ENCODE measurements around the gene LILRA6. TPM values are rescaled to one million over a fixed set of nuclear protein-coding genes. Genes with fewer than 3 reads are reported as not detected.
"Not testable (repeated sequence)": the region's sequence is repeated elsewhere in the genome, so short reads cannot be mapped to it uniquely, and the experiment has no call there.

The LILRA6 gene
- total RNA-seq, 1 donor = not detected

DNA sequence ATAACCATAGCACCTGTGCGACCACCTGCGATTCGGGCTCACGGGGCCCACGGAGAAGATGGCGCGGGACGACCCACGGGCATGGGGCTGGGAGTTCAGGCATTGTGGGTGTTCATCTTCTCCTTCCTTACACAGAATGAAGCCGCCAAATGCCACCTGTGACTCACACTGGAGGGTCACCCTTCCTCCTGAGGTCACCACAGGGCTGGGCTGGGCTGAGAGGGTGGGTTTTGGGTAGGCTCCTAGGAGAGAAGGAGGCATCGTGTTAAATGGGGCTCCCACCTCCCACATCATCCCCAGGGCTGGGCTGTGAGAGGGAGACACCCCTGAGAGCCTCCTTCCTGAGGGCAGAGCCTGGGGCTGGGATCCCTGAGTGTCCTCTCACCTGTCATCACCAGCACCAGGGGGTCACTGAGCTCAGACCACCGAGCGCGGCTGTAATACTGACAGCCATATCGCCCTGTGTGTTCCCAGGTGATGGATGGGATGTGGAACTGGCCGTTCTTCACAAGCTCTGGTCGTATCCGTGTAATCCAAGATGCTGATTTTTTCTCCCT is 36.9 kb upstream of the LILRA6 start:
- H3K27ac ChIP-seq (ENCODE audit: low read depth, low read length) = no peak overlapping the region
- peak; percentile 11 for DNase-seq (ENCODE audit: insufficient read length, low spot score, missing footprints)
- no peaks in the 10 kb centered on the region for H3K79me2 ChIP-seq (ENCODE audit: insufficient read depth, low read length)
- no peak overlapping the region for H3K4me2 ChIP-seq (ENCODE audit: insufficient read depth, low read length)
- no peaks in the 10 kb centered on the region for H3K9me3 ChIP-seq (ENCODE audit: low read depth, low read length)
- peaks cover 4% of the 10 kb centered on the region for H3K27me3 ChIP-seq (ENCODE audit: insufficient read depth, low read length)
- H4K20me1 ChIP-seq (ENCODE audit: insufficient read depth, low read length) = no peaks in the 10 kb centered on the region
- H3K4me1 ChIP-seq (ENCODE audit: insufficient read depth, low read length) = no peaks in the 10 kb centered on the region
- no peak overlapping the region for H3K4me3 ChIP-seq (ENCODE audit: insufficient read depth, low read length)
- no peaks in the 10 kb centered on the region for H3K36me3 ChIP-seq (ENCODE audit: insufficient read depth, low read length)
- H2AFZ ChIP-seq (ENCODE audit: low read length) = no peak overlapping the region
- TF ChIP-seq, protein P1, sequence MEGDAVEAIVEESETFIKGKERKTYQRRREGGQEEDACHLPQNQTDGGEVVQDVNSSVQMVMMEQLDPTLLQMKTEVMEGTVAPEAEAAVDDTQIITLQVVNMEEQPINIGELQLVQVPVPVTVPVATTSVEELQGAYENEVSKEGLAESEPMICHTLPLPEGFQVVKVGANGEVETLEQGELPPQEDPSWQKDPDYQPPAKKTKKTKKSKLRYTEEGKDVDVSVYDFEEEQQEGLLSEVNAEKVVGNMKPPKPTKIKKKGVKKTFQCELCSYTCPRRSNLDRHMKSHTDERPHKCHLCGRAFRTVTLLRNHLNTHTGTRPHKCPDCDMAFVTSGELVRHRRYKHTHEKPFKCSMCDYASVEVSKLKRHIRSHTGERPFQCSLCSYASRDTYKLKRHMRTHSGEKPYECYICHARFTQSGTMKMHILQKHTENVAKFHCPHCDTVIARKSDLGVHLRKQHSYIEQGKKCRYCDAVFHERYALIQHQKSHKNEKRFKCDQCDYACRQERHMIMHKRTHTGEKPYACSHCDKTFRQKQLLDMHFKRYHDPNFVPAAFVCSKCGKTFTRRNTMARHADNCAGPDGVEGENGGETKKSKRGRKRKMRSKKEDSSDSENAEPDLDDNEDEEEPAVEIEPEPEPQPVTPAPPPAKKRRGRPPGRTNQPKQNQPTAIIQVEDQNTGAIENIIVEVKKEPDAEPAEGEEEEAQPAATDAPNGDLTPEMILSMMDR (IDR thresholded peaks at IDR 0.05; ENCODE audit: extremely low read depth, low read depth, low read length) = no peak

DNA sequence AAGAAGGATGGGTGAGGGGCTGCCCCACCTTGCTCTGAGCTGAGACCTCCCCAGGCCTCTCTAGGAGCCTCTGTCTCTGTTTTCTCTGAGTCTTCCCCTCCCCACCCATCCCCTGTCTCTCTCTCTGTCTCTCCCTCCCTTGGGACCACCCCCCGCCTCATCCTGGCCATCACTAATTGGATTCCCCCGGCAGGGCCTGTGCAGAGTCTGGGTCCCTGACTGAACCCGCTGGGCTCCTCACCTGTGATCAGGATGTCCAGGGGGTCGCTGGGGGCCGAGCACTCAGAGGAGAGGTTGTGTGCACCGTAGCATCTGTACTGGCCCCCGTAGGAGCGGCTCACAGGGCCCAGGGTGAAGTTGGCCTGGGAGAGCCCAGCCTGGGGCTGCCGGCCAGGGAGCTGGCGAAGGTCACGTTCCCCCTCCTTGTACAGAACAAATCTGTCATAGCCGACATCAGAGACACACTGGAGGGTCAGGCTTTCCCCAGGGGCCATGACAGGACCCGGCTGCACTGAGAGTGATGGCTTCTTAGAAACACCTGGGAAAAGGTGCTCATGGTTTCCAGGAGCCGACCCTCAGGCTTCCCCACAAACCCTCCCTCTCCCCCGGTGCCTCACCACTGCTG is 36.1 kb upstream of the LILRA6 start:
- not testable (repeated sequence) for H3K27me3 ChIP-seq (ENCODE audit: insufficient read depth, low read length); H3K9me3 ChIP-seq (ENCODE audit: low read depth, low read length); H3K4me2 ChIP-seq (ENCODE audit: insufficient read depth, low read length); H3K4me1 ChIP-seq (ENCODE audit: insufficient read depth, low read length); H3K27ac ChIP-seq (ENCODE audit: low read depth, low read length); H2AFZ ChIP-seq (ENCODE audit: low read length); H3K79me2 ChIP-seq (ENCODE audit: insufficient read depth, low read length); H4K20me1 ChIP-seq (ENCODE audit: insufficient read depth, low read length); H3K36me3 ChIP-seq (ENCODE audit: insufficient read depth, low read length); H3K4me3 ChIP-seq (ENCODE audit: insufficient read depth, low read length)
- DNase-seq (ENCODE audit: insufficient read length, low spot score, missing footprints) = peak; percentile 18

DNA sequence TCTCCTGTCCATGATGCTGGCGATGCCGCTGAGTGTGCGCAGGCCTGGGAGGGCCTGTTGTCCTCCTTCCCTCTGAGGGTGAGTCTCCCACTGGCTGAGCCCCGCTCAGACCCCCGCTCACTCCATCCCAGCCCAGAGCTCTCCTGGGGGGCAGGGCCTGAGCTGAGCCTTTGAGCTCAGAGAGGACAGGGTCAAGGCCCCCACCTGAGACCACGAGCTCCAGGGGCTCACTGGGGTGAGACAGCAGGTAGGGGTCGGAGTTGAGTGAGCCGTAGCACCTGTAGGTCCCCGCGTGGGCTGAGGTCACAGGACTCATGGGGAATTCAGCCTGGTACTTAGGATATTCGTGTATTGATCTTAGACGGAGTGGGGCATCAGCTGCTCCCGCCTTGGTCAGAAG is 35.5 kb upstream of the LILRA6 start:
- not testable (repeated sequence) for H3K4me3 ChIP-seq (ENCODE audit: insufficient read depth, low read length); H3K4me2 ChIP-seq (ENCODE audit: insufficient read depth, low read length); H3K4me1 ChIP-seq (ENCODE audit: insufficient read depth, low read length); H3K36me3 ChIP-seq (ENCODE audit: insufficient read depth, low read length); H3K27me3 ChIP-seq (ENCODE audit: insufficient read depth, low read length); H3K27ac ChIP-seq (ENCODE audit: low read depth, low read length); H3K9me3 ChIP-seq (ENCODE audit: low read depth, low read length); DNase-seq (ENCODE audit: insufficient read length, low spot score, missing footprints); H4K20me1 ChIP-seq (ENCODE audit: insufficient read depth, low read length); H3K79me2 ChIP-seq (ENCODE audit: insufficient read depth, low read length); H2AFZ ChIP-seq (ENCODE audit: low read length)

DNA sequence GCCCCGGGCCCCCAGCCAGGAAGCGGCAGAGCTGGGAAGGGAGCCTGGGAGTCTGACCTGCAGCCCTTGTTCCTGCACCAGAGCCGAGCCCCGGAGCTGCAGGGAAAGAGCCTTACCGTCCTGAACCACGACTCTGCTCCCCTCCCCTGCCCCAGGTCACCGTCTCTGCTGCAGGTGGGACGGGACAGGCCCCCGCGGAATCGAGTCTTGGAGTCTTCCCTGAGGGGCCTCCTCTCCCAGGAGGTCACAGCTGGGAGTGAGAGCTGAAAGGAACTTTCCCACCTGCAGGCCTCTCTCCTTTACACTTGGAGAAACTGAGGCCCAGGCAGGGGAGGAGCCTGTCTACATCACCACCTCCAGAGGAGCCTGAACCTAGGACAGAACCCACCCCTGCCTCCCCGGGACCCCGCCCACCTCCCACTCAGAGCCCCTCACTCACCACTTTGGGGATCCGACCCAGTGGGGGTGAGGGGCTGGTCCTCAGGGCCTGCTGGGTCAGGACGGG is 34.6 kb upstream of the LILRA6 start:
- H2AFZ ChIP-seq (ENCODE audit: low read length) = not testable (repeated sequence)

DNA sequence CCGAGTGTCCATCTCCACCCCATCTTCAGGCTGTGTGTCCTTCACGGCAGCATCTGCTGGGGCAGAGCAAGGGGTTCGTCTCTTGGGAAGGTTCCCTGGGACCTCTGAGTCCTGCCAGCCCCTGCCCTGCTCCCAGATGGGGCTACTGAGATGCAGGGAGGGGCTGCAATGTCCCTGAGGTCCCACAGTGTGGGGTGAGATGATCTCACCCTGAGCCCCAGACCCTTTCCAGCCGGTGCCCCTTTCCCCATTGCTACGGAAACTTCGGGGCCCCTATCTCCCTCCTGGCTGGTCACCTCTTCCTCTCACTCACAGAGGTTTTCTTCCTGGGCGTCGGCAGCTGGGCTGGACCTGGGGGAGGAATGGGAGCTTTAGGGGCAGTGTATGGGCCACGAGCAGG is 33.4 kb upstream of the LILRA6 start:
- Histone ChIP-seq H3K9me3 (ENCODE audit: low read depth, low read length) (no peaks in the 10 kb centered on the region), H3K36me3 (ENCODE audit: insufficient read depth, low read length) (no peaks in the 10 kb centered on the region), H4K20me1 (ENCODE audit: insufficient read depth, low read length) (no peaks in the 10 kb centered on the region), H3K4me1 (ENCODE audit: insufficient read depth, low read length) (no peaks in the 10 kb centered on the region), H3K27me3 (ENCODE audit: insufficient read depth, low read length) (no peaks in the 10 kb centered on the region), H3K79me2 (ENCODE audit: insufficient read depth, low read length) (no peaks in the 10 kb centered on the region), H3K27ac (ENCODE audit: low read depth, low read length) (no peak overlapping the region), H3K4me3 (ENCODE audit: insufficient read depth, low read length) (no peak overlapping the region), H3K4me2 (ENCODE audit: insufficient read depth, low read length) (no peak overlapping the region), H2AFZ (ENCODE audit: low read length) (no peak overlapping the region)
- TF ChIP-seq, protein P1 (IDR thresholded peaks at IDR 0.05; ENCODE audit: extremely low read depth, low read depth, low read length) = no peak
- no peak for DNase-seq (ENCODE audit: insufficient read length, low spot score, missing footprints)

More for the DNA sequence above, 34.6 kb upstream of the LILRA6 start:
- not testable (repeated sequence) for H3K27ac ChIP-seq (ENCODE audit: low read depth, low read length); DNase-seq (ENCODE audit: insufficient read length, low spot score, missing footprints); H3K9me3 ChIP-seq (ENCODE audit: low read depth, low read length); H4K20me1 ChIP-seq (ENCODE audit: insufficient read depth, low read length); H3K4me3 ChIP-seq (ENCODE audit: insufficient read depth, low read length); H3K4me1 ChIP-seq (ENCODE audit: insufficient read depth, low read length); H3K27me3 ChIP-seq (ENCODE audit: insufficient read depth, low read length); H3K79me2 ChIP-seq (ENCODE audit: insufficient read depth, low read length); H3K4me2 ChIP-seq (ENCODE audit: insufficient read depth, low read length); H3K36me3 ChIP-seq (ENCODE audit: insufficient read depth, low read length)

DNA sequence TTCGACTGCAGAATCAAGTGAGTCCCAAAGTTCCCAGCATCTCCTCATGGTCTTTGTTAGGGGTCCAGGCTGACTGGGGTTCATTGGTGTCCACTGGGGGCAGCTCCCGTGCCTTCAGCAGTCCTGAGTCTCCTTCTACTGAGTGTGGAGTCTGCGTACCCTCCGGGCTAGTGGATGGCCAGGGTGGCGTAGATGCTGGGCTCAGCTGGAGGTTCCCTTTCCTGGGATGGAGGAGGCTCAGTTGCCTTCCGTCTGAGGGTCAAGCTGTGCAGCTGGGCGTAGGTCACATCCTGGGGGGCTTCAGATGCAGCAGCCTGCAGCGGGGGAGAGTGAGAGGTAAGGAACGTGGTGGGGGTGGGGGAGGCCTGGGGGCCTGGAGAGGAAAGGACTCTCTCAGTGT is 31.9 kb upstream of the LILRA6 start:
- H3K79me2 ChIP-seq (ENCODE audit: insufficient read depth, low read length); H3K4me2 ChIP-seq (ENCODE audit: insufficient read depth, low read length); H4K20me1 ChIP-seq (ENCODE audit: insufficient read depth, low read length); H3K9me3 ChIP-seq (ENCODE audit: low read depth, low read length); H2AFZ ChIP-seq (ENCODE audit: low read length); H3K27ac ChIP-seq (ENCODE audit: low read depth, low read length); H3K4me3 ChIP-seq (ENCODE audit: insufficient read depth, low read length); H3K4me1 ChIP-seq (ENCODE audit: insufficient read depth, low read length); DNase-seq (ENCODE audit: insufficient read length, low spot score, missing footprints); H3K27me3 ChIP-seq (ENCODE audit: insufficient read depth, low read length); H3K36me3 ChIP-seq (ENCODE audit: insufficient read depth, low read length): not testable (repeated sequence)

Measured in osteoblast (primary cell).